ENCODE measurements around the gene IGFBP1.
"Not testable (repeated sequence)": the region's sequence is repeated elsewhere in the genome, so short reads cannot be mapped to it uniquely, and the experiment has no call there.

The IGFBP1 gene

GRCh38 chr7:45888185-45888992 is at the start of gene IGFBP1:
IGFBP1 (plus strand) TSS chr7:45888488; CDS start chr7:45888653, 165 bp downstream.
- no peak for TF ChIP-seq ZNF274 (IDR thresholded peaks at IDR 0.05; ENCODE audit: low read depth, low read length)
- no peak within 1 kb of the TSS for H3K4me3 ChIP-seq (ENCODE audit: low read length)

DNA sequence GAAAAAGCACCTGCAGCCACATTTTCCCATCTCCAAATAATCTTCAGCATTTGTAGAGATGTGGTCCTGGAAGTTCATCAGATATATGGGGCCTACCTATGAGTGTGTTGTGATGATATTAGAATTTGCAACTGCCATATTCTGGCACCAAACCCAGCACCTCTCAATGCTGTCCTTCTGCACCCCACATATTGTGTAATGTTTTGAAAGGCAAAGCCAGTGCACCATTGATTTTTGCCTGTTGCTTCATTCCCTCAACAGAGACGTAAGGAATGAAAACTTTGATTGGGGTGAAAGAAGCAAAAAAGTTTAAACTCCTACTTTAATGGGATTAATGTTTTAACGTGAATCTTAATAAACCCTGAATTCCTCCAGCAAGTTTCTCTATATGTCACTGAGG is 49.4 kb upstream of the IGFBP1 start:
- H3K4me3 ChIP-seq (ENCODE audit: low read length) = not testable (repeated sequence)

DNA sequence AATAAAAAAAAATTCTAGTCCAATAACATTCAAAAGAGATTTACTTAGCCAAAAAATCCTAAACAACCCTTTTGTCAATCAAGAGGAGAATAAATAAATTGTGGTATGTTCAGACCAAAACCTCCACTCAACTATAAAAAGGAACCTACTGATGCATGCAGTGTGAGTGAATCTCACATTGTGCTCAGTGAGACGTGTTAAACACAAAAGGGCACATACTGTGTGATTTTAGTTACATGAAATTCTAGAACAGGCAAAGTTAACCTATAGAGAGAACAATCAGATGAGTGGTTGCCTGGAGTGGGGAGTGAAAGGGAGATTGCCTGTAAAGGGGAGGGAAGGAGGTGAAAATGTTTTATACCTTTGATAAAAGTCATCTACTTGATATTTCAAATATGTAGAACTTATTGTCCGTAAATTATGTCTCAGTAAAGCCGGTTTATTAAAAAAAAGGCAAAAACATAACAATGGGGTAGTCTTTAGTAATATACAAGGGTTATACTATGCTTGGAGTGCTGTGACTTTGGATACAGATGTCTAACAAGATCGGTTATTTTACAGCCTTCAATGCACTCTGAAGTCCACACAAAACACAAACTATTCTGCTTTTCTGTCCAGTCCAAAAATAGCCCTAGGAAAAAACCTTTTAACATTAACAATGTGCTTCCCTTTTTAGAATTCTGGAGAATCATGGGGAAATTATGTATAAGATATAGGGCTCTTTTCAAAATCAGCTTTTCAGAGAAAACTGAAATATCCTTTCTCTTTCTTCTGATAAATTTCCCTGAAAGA is 46.2 kb upstream of the IGFBP1 start:
- not testable (repeated sequence) for H3K4me3 ChIP-seq (ENCODE audit: low read length)

DNA sequence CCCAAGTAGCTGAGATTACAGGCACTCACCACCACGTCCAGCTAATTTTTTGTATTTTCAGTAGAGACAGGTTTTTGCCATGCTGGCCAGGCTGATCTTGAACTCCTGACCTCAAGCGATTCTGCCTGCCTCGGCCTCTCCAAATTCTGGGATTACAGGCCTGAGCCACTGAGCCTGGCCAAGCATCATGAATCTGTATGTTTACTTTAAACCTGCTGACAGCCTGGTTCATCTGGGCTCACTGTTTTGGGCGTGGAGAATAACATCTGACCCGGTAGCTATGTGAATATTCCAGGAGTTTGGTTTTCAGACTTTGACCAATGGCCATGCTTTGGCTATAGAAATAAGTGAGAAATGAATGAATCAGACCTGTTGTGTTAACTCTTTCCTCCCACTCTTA is 41.8 kb upstream of the IGFBP1 start:
- H3K4me3 ChIP-seq (ENCODE audit: low read length) = not testable (repeated sequence)

GRCh38 chr7:45848734-45849133 is 39.6 kb upstream of the IGFBP1 start:
- not testable (repeated sequence) for H3K4me3 ChIP-seq (ENCODE audit: low read length)

DNA sequence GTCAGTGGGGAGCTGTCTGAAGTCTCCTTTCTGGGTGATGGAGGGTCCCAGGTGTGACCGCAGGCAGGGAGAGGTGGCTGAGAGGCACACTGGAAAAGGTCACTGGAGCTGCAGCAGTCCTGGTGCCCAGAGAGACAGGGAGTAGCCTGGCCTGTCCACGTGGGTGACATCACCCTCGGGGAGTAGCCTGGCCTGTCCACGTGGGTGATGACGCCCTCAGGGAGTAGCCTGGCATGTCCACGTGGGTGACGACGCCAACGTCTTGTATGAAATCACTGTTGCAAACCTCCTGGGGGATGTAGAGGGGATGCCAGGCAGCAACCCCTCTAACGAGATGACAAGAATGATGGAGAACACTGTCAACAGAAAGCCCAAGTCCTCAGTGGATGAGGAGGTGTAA is 35.3 kb upstream of the IGFBP1 start:
- H3K4me3 ChIP-seq (ENCODE audit: low read length) = not testable (repeated sequence)

DNA sequence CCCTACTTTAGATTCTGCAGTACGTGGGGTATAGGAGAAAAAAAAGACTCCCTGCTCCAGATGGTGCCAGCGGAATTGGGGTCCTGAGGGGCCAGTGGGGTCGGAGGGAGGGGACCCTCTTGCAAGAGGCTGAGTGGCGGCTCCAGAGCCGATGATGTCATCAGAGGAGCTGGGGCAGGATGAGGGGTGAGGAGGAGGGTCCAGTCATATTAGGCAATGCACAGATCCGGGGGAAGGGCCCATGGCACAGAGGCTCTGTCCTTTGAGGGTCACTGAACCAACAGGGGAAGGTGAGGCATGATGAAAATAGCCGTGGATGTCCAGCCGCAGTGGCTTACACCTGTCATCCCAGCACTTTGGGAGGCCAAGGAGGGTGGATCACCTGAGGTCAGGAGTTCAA is 34.8 kb upstream of the IGFBP1 start:
- not testable (repeated sequence) for H3K4me3 ChIP-seq (ENCODE audit: low read length)

- H3K4me3 ChIP-seq (ENCODE audit: low read length) = not testable (repeated sequence)
Measured at GRCh38 chr7:45855680-45856079, 32.6 kb upstream of the IGFBP1 start.

DNA sequence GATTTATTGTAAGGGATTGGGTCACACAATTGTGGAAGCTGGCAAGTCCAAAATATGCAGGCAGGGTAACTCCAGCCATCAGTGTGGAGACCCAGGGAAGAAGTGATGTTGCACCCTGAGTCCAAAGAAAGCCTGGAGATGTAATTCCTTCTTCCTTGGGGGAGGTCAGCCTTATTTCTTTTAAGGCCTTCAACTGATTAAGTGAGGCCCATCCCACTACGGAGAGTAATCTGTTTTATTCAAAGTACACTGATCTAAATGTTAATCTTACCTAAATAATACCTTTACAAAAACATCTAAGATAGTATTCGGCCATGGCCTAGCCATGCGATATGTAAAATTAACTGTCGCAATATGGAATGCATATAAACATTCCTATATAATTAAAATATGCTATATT is 31.4 kb upstream of the IGFBP1 start:
- H3K4me3 ChIP-seq (ENCODE audit: low read length) = not testable (repeated sequence)

DNA sequence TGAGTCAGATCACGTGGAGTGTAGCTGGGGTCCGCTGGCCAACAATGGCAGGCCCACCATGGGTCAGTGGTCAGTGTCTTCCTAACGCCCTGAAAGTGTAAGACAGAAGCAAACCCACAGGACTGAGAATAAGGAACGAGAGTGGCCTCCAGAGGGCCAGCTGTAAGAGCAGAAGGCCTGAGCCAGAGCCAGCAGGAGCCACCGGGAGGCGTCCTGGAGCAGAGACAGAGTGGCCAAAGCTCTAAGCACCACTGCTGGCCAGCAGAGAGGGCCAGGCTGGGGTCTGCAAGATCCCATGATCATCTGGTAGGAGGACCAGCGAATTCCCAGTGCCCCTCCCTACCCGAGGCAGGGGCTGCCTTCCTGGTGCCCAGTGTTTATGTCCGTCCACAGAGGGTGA is 24.6 kb upstream of the IGFBP1 start:
- H3K4me3 ChIP-seq (ENCODE audit: low read length) = no peak overlapping the region
- no peak for TF ChIP-seq ZNF274 (IDR thresholded peaks at IDR 0.05; ENCODE audit: low read depth, low read length)

DNA sequence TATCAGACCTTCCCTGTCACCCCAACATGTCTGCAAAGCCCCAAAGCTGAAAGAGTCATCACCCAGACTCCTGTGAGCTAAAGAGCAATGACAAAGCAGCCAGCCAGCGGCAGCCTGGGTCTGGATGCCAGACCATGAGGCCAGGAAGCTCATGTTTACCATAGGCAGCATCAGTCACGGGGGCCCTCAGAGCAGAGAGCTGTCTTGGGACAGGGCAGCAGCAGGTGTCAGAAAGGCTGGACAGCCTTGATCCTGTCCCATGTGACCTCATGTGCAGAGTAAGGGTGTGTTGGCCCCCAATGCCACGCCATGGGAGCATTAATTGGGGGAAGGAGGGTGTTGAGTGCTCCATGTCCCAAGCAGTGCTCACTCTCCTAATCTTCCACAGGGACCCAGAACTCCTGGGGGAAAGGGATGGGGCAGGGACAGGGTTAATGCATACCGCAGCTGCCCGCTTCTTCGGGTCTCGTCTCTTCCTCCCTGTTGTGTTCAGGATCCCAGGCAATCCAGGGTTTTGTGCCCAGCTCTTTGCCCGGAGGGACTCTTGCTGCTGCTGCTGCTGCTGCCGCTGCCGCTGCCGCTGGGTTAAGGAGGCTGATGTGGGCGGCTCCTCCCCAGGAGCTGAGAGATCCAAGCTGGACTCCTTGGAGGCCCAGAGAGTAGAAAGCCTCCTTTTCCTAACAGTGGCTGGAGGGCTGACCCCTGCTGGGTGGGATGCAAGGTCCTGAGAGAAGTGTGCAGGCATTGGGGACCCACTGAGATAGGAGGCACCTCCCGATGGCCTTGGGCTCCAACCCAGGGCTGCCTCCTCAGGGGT is 22.5 kb upstream of the IGFBP1 start:
- TF ChIP-seq ZNF274 (IDR thresholded peaks at IDR 0.05; ENCODE audit: low read depth, low read length) = no peak

GRCh38 chr7:45867471-45867870 is 20.8 kb upstream of the IGFBP1 start:
- no peak overlapping the region for H3K4me3 ChIP-seq (ENCODE audit: low read length)
- TF ChIP-seq ZNF274 (IDR thresholded peaks at IDR 0.05; ENCODE audit: low read depth, low read length) = no peak

More for the DNA sequence above, 22.5 kb upstream of the IGFBP1 start:
- no peak overlapping the region for H3K4me3 ChIP-seq (ENCODE audit: low read length)

- TF ChIP-seq ZNF274 (IDR thresholded peaks at IDR 0.05; ENCODE audit: low read depth, low read length) = no peak
Measured at GRCh38 chr7:45869426-45869825, 18.9 kb upstream of the IGFBP1 start.

DNA sequence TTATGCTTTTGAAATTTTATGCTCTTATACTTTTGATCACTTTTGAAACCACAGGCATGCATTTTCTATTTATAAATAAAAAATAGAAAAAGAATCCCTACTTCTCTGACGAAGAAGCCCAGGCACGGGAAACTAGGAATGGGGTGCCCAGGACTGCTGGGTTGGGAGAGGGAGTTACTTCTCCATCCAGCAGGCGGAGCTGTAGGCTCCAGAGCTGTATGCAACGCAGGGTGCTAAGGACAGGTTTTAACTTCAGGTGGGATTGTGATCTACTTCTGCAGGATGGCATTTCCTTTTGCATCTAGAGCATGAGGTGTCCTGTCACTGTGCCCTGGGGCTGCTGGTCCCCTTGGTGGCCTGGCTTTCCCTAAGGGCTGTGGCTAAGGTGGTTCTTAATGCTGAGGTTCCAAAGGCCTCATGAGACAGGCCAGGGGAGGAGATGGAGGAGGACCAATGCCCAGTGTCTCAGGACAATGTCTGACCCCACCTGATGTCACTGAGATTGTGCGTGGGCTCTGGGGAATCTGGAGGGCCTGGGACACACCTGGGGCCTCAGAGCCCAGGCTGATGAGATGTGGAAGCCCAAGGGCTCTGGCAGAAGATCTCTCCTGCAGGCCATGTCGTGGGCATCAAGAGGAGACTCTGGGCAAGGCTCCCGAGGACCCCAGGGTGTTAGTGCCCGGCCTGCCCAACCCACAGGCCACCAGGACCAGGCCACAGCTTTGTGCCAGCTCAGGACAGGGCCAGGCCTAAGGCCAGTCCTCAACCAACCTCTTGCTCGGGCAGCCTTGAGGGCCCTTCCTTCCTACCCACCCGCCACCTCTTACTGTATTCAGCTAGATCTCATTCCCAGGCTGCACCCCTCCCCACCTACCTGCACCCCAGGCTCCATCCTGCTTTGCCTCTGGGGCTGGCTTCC is 15.9 kb upstream of the IGFBP1 start:
- TF ChIP-seq ZNF274 (IDR thresholded peaks at IDR 0.05; ENCODE audit: low read depth, low read length) = no peak
- H3K4me3 ChIP-seq (ENCODE audit: low read length) = no peak overlapping the region

More at GRCh38 chr7:45869426-45869825, 18.9 kb upstream of the IGFBP1 start:
- H3K4me3 ChIP-seq (ENCODE audit: low read length) = no peak overlapping the region
